HG02885 (cell line): ENCODE data around the gene RNU1-4.
"Not testable (repeated sequence)": the region's sequence is repeated elsewhere in the genome, so short reads cannot be mapped to it uniquely, and the experiment has no call there.

ENCODE experiments used
- ATAC-seq: cut with Tn5 transposase; IDR thresholded peaks from one replicate; pipeline ENCODE4 v1.9.1; 2021; ENCODE audit warnings: mild to moderate bottlenecking; ENCODE audit not compliant: unreplicated experiment, poor library complexity

Gene RNU1-4

GRCh38 chr1:16740047-16740964, at the start of gene RNU1-4:
Gene RNU1-4, plus strand, starts transcription at chr1:16740516.
- ATAC-seq, result peak; percentile 96

GRCh38 chr1:16690971-16691682, 49.2 kb upstream of the RNU1-4 start:
- not testable (repeated sequence) for ATAC-seq

DNA sequence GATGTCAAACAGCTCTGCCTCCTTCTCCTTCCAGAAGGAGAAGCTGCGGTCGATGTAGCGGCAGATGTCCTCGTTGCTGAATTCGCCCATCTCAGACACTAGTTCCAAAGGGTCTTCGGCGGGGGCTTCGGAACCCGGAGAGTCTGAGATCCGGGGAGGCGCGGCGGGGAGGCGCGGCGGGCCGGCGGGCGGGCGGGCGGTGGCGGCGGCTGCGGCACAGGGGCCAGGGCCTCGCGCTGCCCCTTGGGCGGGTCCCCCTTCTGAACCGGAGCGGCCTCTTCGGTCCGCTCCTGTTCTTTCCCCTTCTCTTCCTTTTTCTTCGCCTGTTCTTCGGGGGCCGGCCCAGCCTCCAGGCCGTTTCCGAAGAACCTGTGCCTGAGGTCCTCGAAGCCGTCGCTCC, 48.0 kb upstream of the RNU1-4 start:
- ATAC-seq, result not testable (repeated sequence)

DNA sequence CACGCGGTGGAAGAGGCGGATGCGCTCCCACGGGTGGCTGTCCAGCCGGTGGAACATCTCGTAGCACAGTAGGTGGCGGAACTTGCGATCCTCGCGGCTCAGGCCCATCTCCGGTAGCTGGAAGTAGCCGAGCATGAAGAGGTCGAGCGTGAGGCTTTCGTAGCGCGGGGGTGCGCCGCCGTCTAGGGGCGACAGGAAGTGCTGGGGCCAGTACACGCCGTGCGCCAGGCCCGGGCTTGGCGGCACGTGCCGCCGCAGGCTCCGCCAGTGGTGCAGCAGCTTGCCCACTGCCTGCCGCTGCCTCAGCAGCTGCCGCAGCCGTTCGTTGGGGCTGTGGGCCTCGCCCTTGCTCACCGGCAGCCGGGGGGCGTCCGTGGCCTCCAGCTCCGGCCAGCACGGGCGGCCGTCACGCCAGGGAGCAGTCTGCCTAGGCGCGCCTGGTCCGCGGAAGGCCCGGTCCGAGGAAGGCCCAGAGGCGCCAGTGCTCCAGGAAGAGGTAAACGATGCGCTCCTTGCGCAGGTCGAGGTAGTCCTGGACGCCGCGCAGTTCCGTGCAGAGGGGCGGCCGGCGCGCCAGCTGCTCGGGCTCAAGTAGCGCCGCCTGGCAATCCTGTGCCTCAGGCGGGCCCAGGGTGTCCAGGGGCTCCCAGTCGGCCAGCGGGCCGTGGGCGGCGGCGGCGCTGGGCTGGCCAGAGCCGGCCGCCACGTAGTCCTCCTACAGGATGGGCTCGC, 47.4 kb upstream of the RNU1-4 start:
- ATAC-seq, result not testable (repeated sequence)

- ATAC-seq, result not testable (repeated sequence)
Measured at GRCh38 chr1:16693449-16694307, 46.6 kb upstream of the RNU1-4 start.

- ATAC-seq, result not testable (repeated sequence)
Measured at GRCh38 chr1:16694308-16694702, 46.0 kb upstream of the RNU1-4 start.

GRCh38 chr1:16696507-16697150, 43.7 kb upstream of the RNU1-4 start:
- not testable (repeated sequence) for ATAC-seq

DNA sequence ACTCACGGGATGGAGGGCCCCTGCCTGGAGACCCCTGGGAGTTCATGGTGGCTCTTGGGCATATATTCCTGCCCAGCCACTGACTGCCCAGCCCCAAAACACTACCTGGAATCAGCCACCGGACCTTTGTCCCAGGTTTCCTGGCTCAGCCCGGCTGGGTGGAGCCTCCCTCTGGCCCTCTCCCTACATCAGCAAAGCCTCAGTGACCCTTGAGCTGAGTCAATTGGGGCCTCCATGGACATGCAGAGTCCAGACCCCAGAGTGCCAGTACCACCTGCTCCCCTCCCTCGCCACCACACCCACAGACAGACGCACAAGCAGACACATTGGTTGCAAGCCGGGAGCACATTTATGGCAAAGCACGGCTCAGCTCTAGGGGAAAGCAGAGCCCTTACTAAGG, 43.2 kb upstream of the RNU1-4 start:
- not testable (repeated sequence) for ATAC-seq

GRCh38 chr1:16699440-16699839, 40.9 kb upstream of the RNU1-4 start:
- ATAC-seq, result not testable (repeated sequence)

DNA sequence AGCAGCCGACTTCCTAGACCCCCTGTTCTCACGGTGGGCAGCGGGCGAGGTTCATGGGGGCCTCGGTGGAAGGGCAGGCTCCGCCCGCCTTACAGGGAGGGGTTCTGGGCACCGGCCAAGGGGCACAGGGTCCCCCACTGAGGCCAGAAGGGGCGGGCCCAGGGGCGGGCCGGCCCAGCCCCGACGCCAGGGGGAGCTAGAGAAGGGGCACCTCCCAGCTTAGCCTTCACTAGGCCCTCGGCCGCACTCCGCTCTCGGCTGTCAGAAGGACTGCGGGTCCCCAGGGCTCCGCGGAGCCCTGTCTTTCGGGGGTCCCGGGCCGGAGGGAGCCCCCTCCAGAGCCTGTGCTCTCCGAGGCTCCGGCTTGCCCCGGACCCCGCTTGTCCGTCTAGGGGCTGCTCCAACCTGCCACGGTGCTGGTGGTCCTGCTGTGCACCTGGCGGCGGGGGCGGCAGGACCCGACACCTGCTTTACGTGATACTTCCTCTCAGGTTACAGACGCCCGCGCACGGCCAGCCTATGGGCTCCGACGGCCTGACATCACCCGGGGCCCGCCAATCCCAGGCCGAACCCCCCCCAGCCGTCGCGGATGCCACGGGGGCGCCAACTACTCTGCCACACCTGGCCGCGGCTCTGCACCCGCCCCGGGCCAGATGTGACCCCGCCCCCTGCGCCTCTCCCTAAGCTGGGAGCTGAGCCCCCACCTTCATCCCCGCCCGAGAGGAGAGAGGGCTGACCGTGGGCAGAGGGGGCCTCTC, 40.0 kb upstream of the RNU1-4 start:
- ATAC-seq, result not testable (repeated sequence)

- ATAC-seq, result not testable (repeated sequence)
Measured at GRCh38 chr1:16701189-16701588, 39.1 kb upstream of the RNU1-4 start.

- ATAC-seq, result not testable (repeated sequence)
Measured at GRCh38 chr1:16702280-16702679, 38.0 kb upstream of the RNU1-4 start.

DNA sequence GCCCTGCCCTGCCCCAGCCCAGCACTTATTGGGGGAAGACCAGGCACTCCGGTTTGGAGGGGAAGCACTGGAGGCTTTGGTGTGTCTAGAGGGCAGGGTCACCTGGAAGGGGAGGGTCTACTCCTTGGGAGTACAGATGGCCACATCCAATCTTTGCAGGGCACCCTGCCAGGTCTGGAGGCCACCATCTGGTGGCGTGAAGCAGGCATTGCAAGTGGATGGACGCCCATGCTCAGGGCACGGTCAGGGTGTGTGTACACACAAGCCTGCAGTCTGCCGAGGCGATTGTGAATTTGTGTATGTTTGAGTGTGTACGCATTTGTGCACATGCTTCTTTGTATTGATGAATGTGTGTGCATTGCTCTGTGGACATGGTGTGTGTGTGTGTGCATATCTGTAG, 37.2 kb upstream of the RNU1-4 start:
- ATAC-seq, result not testable (repeated sequence)

DNA sequence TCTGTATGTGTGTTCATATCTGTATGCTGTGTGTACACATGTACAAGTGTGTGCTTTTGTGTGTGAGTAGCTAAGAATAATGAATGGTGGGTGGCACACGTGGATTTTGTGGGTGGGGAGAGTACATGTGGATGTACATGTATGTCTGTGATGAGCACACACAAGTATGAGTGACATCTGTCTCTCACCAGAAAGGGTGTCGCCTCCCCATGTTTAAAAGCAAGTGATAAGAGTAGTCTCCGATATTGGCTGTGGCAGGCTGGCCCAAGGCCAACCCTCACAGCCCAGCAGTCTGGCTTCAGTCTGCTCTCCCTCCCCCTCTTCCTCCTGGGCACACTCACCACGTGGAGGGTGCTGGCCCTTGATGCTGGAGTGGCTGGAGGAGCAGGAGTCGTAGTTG, 36.7 kb upstream of the RNU1-4 start:
- not testable (repeated sequence) for ATAC-seq

DNA sequence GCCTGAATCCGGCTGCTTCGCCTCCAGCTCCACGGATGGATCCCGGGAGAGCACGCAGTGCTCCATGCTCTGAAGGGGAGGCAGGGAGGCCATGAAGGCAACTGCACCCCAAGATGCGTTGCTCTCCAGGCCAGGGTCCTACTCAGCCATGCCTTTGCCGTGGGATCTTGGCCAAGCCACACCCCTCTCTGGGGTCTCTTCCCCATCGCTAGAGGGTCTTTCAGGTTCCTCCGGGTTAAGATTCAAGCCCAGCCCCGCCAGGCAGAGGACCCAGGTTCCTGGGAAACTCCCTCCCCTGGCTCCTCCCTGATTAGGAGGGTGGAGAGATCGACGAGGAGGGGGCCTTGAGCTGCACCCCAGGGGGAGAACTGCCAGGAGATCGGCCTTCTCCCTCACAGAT, 36.2 kb upstream of the RNU1-4 start:
- ATAC-seq, result not testable (repeated sequence)

DNA sequence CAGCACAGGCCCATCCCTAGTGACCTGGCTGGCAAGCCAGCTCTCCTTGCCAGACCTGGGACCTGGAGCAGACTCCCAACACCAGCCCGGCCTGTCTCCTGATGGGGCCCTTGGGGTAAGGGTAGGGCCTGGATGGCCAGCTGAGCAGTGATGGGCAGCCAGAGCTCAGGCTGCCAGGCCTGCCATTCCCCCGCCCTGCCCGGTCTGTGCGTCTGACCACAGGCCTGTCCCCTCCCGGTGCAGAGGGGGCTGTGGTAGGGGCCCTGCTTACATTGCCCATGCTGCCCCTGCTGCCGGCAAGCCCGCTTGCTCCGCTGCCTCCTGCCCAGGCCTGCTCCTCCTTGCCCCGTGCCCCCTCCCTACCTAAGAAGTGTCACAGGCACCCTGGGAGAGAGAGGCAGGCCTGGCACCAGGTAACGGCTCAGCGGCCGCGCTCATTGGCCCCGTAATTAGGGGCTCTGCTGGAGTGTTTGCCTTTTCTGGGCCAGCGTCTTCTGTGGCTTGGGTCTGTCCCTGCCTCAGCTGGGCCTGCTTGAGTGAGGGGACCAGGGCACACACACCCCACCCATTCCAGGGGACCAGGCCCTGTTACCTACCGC, 35.7 kb upstream of the RNU1-4 start:
- ATAC-seq, result not testable (repeated sequence)

DNA sequence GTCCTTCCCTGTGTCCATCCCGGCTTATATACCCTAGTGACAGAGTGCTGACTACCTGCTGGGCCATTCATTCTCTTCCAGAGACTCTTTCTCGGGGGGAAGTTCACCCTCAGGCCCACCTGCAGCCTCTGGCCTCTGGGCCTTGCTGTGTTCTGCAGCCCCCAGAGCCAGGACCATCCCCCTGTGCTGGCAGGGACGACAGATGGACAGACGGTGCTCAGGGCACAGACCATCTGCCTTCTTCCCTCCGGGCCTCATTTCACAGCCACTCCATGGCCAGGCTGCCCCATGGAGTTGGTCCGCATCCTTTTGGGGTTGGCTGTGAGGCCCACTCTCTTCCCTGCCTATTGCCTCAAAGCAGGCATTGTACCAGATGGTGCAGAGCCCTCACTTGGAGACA, 34.0 kb upstream of the RNU1-4 start:
- not testable (repeated sequence) for ATAC-seq
